ENCODE results near the gene LRRC43.

- no peak for TF ChIP-seq CTCF (IDR thresholded peaks at IDR 0.05 in 8 of 11, conservative IDR thresholded peaks at IDR 0.05 in 3 of 11)
- TF ChIP-seq POLR2A (IDR thresholded peaks at IDR 0.05): no peak
Measured at GRCh38 chr12:122206976-122207375, 24.1 kb downstream of the LRRC43 start.
